Left lung (tissue), 10 donors: Measurements from ENCODE around the gene TBL2. TPM values are rescaled to one million over a fixed set of nuclear protein-coding genes. Genes with fewer than 3 reads are reported as not detected.
"Not testable (repeated sequence)": the region's sequence is repeated elsewhere in the genome, so short reads cannot be mapped to it uniquely, and the experiment has no call there.

Experiments used
- ATAC-seq: fragments of 200-7000 bp; cut with Tn5 transposase; one replicate; pipeline ENCODE4 v1.9.1; 2020; ENCODE audit warnings: moderate library complexity
- DNase-seq, 4 donors: peaks; one replicate each; pipeline ENCODE4 v3.0.0-alpha.2; 2013 to 2020
- H3K27ac ChIP-seq, 2 donors: fragments of 200-600 bp; sonication (generic) in 1 of 2; one replicate each; pipeline versions ENCODE4 v1.5.0 to v1.8.0; 2020 to 2021
- H3K27me3 ChIP-seq, 2 donors: fragments of 200-600 bp; sonication (generic) in 1 of 2; one replicate each; pipeline versions ENCODE4 v1.5.0 to v1.8.0; 2020 to 2021
- H3K36me3 ChIP-seq, 2 donors: fragments of 200-600 bp; sonication (generic) in 1 of 2; one replicate each; pipeline versions ENCODE4 v1.5.0 to v1.8.0; 2020 to 2021
- H3K4me1 ChIP-seq, 2 donors: fragments of 200-600 bp; one replicate each; pipeline ENCODE4 v1.8.0; 2021
- H3K4me3 ChIP-seq, 2 donors: fragments of 200-600 bp; sonication (generic) in 1 of 2; one replicate each; pipeline versions ENCODE4 v1.5.0 to v1.8.0; 2020 to 2021; ENCODE audit warnings: mild to moderate bottlenecking in 1 of 2
- H3K9me3 ChIP-seq, 2 donors: fragments of 200-600 bp; sonication (generic) in 1 of 2; one replicate each; pipeline versions ENCODE4 v1.5.0 to v1.8.0; 2020 to 2021
- CTCF ChIP-seq, 2 donors: fragments of 200-600 bp; sonication (generic) in 1 of 2; IDR thresholded peaks; one replicate each; pipeline versions ENCODE4 v1.5.0 to v1.8.0; 2021; ENCODE audit warnings: antibody characterized with exemption in 2 of 2
- intact Hi-C, 2 donors: fragments of 100-400 bp; cut with DNase I; formaldehyde crosslinking; loops; one replicate each; pipeline versions ENCODE4 v1.11.2 to v1.14.2; 2022
- polyA plus RNA-seq, 6 donors: library from polyadenylated mRNA; unstranded; fragments of 120-200 nt; gene quantifications; one replicate each; pipeline ENCODE4 v1.2.1, GENCODE V29; 2013; ENCODE audit not compliant: insufficient read length in 6 of 6
- total RNA-seq, 2 donors: library from RNA; stranded (reverse); fragmentation: NEBNext Ultra II Directional; extraction: Animal tissue kit (Norgen Biotek cat#: 25700); gene quantifications; one replicate each; pipeline ENCODE4 v1.2.1, GENCODE V29; 2021
- donor health status: DM: no; HTN: yes; CAD: no.
- donor health status: DM: no; HTN: no; CAD: no.

TBL2 gene
- total and polyA plus RNA-seq, 8 donors: 29.9 to 41.0 (median 39.2) TPM

DNA sequence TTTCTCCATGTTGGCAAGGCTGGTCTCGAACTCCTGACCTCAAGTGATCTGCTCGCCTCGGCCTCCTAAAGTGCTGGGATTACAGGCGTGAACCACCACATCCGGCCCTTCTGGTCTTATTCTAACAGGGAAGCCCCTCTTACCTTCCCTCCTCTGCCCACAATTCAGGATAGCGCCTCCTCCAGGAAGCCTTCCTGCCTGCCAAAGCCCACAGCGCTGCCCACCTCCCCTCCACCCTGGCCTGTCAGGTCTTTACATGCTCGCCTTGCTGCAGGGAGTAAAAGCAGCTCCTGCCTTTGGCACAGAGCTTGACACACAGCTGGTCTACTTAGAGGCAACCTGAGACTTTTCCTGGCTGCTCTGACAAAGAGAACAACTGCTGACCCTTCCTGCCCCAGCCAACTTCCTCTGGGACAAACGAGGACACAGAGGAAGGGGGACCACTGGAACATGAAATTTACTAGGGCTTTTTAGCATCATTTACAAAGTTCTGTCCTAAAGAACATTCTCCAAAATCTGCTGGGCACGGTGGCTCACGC lies 32.7 kb upstream of the TBL2 start:
- no peaks in the 10 kb centered on the region for H3K9me3 ChIP-seq
- no peak overlapping the region for H3K4me3 ChIP-seq
- DNase-seq: peak in 1 of 4 donors; percentile 35
- H3K27ac ChIP-seq: no peak overlapping the region
- ATAC-seq: no peak
- H3K4me1 ChIP-seq: peaks cover 0 to 8% of the 10 kb centered on the region in 2 donors
- intact Hi-C loops: loop anchor here in 1 of 2 donors (10.0 kb wide), 1 partner anchor 114 kb away; no protein-coding TSS in a partner anchor
- no peaks in the 10 kb centered on the region for H3K36me3 ChIP-seq
- TF ChIP-seq CTCF (IDR thresholded peaks at IDR 0.05): no peak
- H3K27me3 ChIP-seq: peaks cover 0 to 75% of the 10 kb centered on the region in 2 donors

GRCh38 chr7:73610105-73610504 lies 31.7 kb upstream of the TBL2 start:
- ATAC-seq: no peak
- Histone ChIP-seq H3K9me3 (no peaks in the 10 kb centered on the region), H3K27me3 (peaks cover 0 to 75% of the 10 kb centered on the region in 2 donors), H3K36me3 (no peaks in the 10 kb centered on the region), H3K27ac (no peak overlapping the region), H3K4me1 (peaks cover 0 to 8% of the 10 kb centered on the region in 2 donors), H3K4me3 (no peak overlapping the region)
- no peak for TF ChIP-seq CTCF (IDR thresholded peaks at IDR 0.05)
- DNase-seq: no peak
- intact Hi-C loops: loop anchor here in 1 of 2 donors (10.0 kb wide), 1 partner anchor 115 kb away; no protein-coding TSS in a partner anchor

- H3K4me1 ChIP-seq, H3K36me3 ChIP-seq, H3K9me3 ChIP-seq, ATAC-seq, H3K4me3 ChIP-seq, H3K27ac ChIP-seq: not testable (repeated sequence)
- intact Hi-C loops: loop anchor here in 1 of 2 donors (5.0 kb wide), 1 partner anchor 120 kb away; no protein-coding TSS in a partner anchor
- H3K27me3 ChIP-seq: peaks cover 0 to 69% of the 10 kb centered on the region in 2 donors
- DNase-seq: peak in 1 of 4 donors; percentile 22
Measured at GRCh38 chr7:73607692-73607983, 29.3 kb upstream of the TBL2 start.

- intact Hi-C loops: loop anchor here in 1 of 2 donors (5.0 kb wide), 1 partner anchor 120 kb away; no protein-coding TSS in a partner anchor
- H3K9me3 ChIP-seq: no peaks in the 10 kb centered on the region
- peak; percentile 84 for ATAC-seq
- H3K36me3 ChIP-seq: no peaks in the 10 kb centered on the region
- peaks cover 0 to 69% of the 10 kb centered on the region in 2 donors for H3K27me3 ChIP-seq
- peak in 3 of 4 donors; percentile 31 to 92 (median 54) for DNase-seq
- H3K27ac ChIP-seq: no peak overlapping the region
- no peak overlapping the region for H3K4me3 ChIP-seq
- H3K4me1 ChIP-seq: peaks cover 0 to 8% of the 10 kb centered on the region in 2 donors
- peak; percentile 94 for TF ChIP-seq CTCF (IDR thresholded peaks at IDR 0.05)
Measured at GRCh38 chr7:73606801-73607691, 28.7 kb upstream of the TBL2 start.

DNA sequence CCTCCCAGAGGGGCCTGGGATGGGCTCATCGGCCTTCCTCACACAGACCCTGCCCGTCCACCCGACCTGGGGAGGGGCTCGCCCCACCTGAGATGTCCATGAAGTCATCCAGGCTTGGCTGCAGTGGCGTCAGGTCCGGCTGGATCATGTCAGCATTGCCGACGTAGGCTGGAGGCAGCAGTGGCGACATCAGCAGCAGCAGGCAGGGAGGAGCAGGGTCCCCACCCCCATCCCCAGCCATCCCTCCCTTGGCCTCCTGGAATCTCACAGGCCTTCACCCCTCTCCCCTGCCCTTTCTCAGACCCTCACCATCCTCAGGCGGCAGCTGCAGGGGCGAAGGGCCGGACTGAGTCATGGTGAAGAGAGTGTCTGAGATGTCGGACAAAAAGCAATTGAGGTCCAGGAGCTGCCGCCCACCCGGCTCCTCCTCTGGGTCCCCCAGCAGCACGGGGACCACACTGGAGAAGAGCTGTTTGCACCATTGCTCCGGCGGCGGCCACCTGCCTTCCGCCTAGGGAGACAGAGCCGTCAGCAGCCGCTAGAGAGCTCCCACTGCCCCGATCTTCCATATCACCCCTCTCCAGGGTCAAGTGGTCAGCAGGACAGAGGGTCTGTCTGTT lies 27.3 kb upstream of the TBL2 start:
- Histone ChIP-seq H3K27ac (no peak overlapping the region), H3K4me1 (peaks cover 0 to 13% of the 10 kb centered on the region in 2 donors), H3K4me3 (no peak overlapping the region), H3K9me3 (no peaks in the 10 kb centered on the region), H3K36me3 (no peaks in the 10 kb centered on the region), H3K27me3 (peaks cover 0 to 65% of the 10 kb centered on the region in 2 donors)
- peak in 1 of 4 donors; percentile 76 for DNase-seq
- no peak for TF ChIP-seq CTCF (IDR thresholded peaks at IDR 0.05)
- intact Hi-C loops: loop anchor here in 1 of 2 donors (5.0 kb wide), 1 partner anchor 122 kb away; no protein-coding TSS in a partner anchor
- no peak for ATAC-seq
